ENCODE measurements around the gene COL4A2.

COL4A2 gene

DNA sequence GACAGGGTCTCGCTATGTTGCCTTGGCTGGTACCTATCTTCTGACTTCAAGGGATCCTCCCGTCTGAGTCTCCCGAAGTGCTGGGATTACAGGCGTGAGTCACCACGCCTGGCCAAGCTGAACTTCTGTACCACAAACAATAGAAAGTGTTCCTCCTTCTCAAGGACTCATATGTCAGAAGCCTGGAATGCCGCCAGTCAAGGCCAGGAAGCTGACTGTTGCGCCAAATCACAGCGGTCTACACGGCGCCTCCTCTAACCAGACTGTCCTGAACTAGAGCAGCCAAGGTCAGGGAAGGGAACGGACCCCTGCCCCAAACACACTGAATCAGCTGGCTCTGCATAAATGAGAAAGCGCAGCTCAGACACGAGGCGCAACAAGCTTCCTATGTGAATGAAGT, 239.8 kb downstream of the COL4A2 start:
- DNase-seq (ENCODE audit: extremely low spot score), result no peak
- TF ChIP-seq LEF1 (IDR thresholded peaks at IDR 0.05; ENCODE audit: borderline replicate concordance), result no peak
- TF ChIP-seq HDGF (IDR thresholded peaks at IDR 0.05; ENCODE audit: borderline replicate concordance), result no peak
- no peak for TF ChIP-seq ARNT (IDR thresholded peaks at IDR 0.05)
- no peak for TF ChIP-seq L3MBTL2 (conservative IDR thresholded peaks at IDR 0.05)
- no peak for TF ChIP-seq ELF4 (IDR thresholded peaks at IDR 0.05)
- no peak for TF ChIP-seq SP1 (IDR thresholded peaks at IDR 0.05)
- no peak for TF ChIP-seq ZNF384 (IDR thresholded peaks at IDR 0.05)
- TF ChIP-seq FOXM1 (IDR thresholded peaks at IDR 0.05; ENCODE audit: borderline replicate concordance), result no peak
- no peak for TF ChIP-seq SUZ12 (IDR thresholded peaks at IDR 0.05)
- no peak for TF ChIP-seq FOXA1 (IDR thresholded peaks at IDR 0.05)
- TF ChIP-seq CTBP1 (IDR thresholded peaks at IDR 0.05; ENCODE audit: borderline replicate concordance), result no peak
- TF ChIP-seq BHLHE40 (IDR thresholded peaks at IDR 0.05; ENCODE audit: borderline replicate concordance), result no peak
- no peak for TF ChIP-seq NFRKB (IDR thresholded peaks at IDR 0.05)
- TF ChIP-seq TARDBP (IDR thresholded peaks at IDR 0.05), result no peak
- no peak for TF ChIP-seq FOXK2 (IDR thresholded peaks at IDR 0.05)
- TF ChIP-seq PKNOX1 (IDR thresholded peaks at IDR 0.05), result no peak
- CTCF ChIA-PET, result no interaction called here
- POLR2A ChIA-PET, result no interaction called here

- POLR2A ChIA-PET, result no interaction called here
- DNase-seq (ENCODE audit: extremely low spot score), result no peak
- CTCF ChIA-PET, result interaction anchor here (0.5 kb wide), 1 partner anchor 10 kb away, joined by 7 read pairs; no protein-coding TSS in a partner anchor
- no peak for TF ChIP-seq HDGF (IDR thresholded peaks at IDR 0.05; ENCODE audit: borderline replicate concordance)
- no peak for TF ChIP-seq LEF1 (IDR thresholded peaks at IDR 0.05; ENCODE audit: borderline replicate concordance)
- no peak for TF ChIP-seq SUZ12 (IDR thresholded peaks at IDR 0.05)
- no peak for TF ChIP-seq NFRKB (IDR thresholded peaks at IDR 0.05)
- no peak for TF ChIP-seq ELF4 (IDR thresholded peaks at IDR 0.05)
- TF ChIP-seq ARNT (IDR thresholded peaks at IDR 0.05), result no peak
- TF ChIP-seq FOXK2 (IDR thresholded peaks at IDR 0.05), result no peak
- no peak for TF ChIP-seq ZNF384 (IDR thresholded peaks at IDR 0.05)
- no peak for TF ChIP-seq FOXA1 (IDR thresholded peaks at IDR 0.05)
- no peak for TF ChIP-seq FOXM1 (IDR thresholded peaks at IDR 0.05; ENCODE audit: borderline replicate concordance)
- no peak for TF ChIP-seq L3MBTL2 (conservative IDR thresholded peaks at IDR 0.05)
- no peak for TF ChIP-seq CTBP1 (IDR thresholded peaks at IDR 0.05; ENCODE audit: borderline replicate concordance)
- no peak for TF ChIP-seq PKNOX1 (IDR thresholded peaks at IDR 0.05)
- TF ChIP-seq TARDBP (IDR thresholded peaks at IDR 0.05), result no peak
- no peak for TF ChIP-seq SP1 (IDR thresholded peaks at IDR 0.05)
- TF ChIP-seq BHLHE40 (IDR thresholded peaks at IDR 0.05; ENCODE audit: borderline replicate concordance), result no peak
These were observed 242.1 kb downstream of the COL4A2 start for GRCh38 chr13:110548891-110549794.

DNA sequence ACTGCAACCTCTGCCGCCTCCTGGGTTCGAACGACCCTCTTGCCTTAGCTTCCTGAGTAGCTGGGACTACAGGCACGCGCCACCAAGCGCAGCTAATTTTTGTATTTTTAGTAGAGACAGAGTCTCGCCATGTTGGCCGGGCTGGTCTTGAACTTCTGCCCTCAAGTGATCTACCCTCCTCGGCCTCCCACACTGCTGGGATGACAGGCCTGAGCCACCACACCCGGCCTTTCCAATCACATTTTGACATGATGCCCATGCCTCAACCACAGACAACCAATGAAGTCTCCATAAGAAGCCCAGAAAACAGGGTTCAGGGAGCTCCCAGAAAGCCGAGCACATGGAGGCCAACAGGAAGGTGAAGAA, 242.7 kb downstream of the COL4A2 start:
- CTCF ChIA-PET, result interaction anchor here (0.5 kb wide), 1 partner anchor 9 kb away, joined by 7 read pairs; no protein-coding TSS in a partner anchor
- POLR2A ChIA-PET, result no interaction called here
- no peak for DNase-seq (ENCODE audit: extremely low spot score)
- TF ChIP-seq NFRKB (IDR thresholded peaks at IDR 0.05) (no peak), BHLHE40 (IDR thresholded peaks at IDR 0.05; ENCODE audit: borderline replicate concordance) (no peak), FOXK2 (IDR thresholded peaks at IDR 0.05) (no peak), SUZ12 (IDR thresholded peaks at IDR 0.05) (no peak), TARDBP (IDR thresholded peaks at IDR 0.05) (no peak), FOXA1 (IDR thresholded peaks at IDR 0.05) (no peak), ARNT (IDR thresholded peaks at IDR 0.05) (no peak), LEF1 (IDR thresholded peaks at IDR 0.05; ENCODE audit: borderline replicate concordance) (no peak), CTBP1 (IDR thresholded peaks at IDR 0.05; ENCODE audit: borderline replicate concordance) (no peak), FOXM1 (IDR thresholded peaks at IDR 0.05; ENCODE audit: borderline replicate concordance) (no peak), HDGF (IDR thresholded peaks at IDR 0.05; ENCODE audit: borderline replicate concordance) (no peak), ZNF384 (IDR thresholded peaks at IDR 0.05) (no peak)

GRCh38 chr13:110551284-110551683, 244.2 kb downstream of the COL4A2 start:
- no peak for DNase-seq (ENCODE audit: extremely low spot score)
- no peak for TF ChIP-seq L3MBTL2 (conservative IDR thresholded peaks at IDR 0.05)
- no peak for TF ChIP-seq ELF4 (IDR thresholded peaks at IDR 0.05)
- no peak for TF ChIP-seq ZNF384 (IDR thresholded peaks at IDR 0.05)
- no peak for TF ChIP-seq HDGF (IDR thresholded peaks at IDR 0.05; ENCODE audit: borderline replicate concordance)
- TF ChIP-seq FOXK2 (IDR thresholded peaks at IDR 0.05), result no peak
- TF ChIP-seq SP1 (IDR thresholded peaks at IDR 0.05), result no peak
- TF ChIP-seq FOXM1 (IDR thresholded peaks at IDR 0.05; ENCODE audit: borderline replicate concordance), result no peak
- TF ChIP-seq ARNT (IDR thresholded peaks at IDR 0.05), result no peak
- POLR2A ChIA-PET, result interaction anchor here (1.0 kb wide), 1 partner anchor 13 kb away, joined by 7 read pairs; no protein-coding TSS in a partner anchor
- CTCF ChIA-PET, result no interaction called here

DNA sequence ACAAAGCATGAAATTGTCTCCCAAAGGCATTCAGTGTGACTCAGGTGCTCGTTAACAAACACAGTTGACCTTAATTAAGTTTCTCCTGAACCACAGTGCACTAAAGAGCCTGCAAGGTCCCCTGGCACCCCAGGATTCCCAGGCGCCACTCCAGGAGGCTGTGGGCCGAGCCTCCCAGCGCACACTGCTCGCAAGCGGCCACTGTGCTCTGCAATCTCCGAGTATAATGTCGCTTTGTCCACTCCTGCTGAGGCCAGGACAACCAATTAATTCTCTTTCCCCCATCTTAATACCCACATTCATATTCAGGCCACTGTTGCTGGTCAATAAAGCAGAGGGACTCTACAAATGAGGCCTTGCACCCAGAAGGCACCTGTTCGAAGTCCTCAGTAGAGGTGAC, 245.7 kb downstream of the COL4A2 start:
- POLR2A ChIA-PET, result no interaction called here
- TF ChIP-seq SUZ12 (IDR thresholded peaks at IDR 0.05), result no peak
- DNase-seq (ENCODE audit: extremely low spot score), result no peak
- CTCF ChIA-PET, result no interaction called here

DNA sequence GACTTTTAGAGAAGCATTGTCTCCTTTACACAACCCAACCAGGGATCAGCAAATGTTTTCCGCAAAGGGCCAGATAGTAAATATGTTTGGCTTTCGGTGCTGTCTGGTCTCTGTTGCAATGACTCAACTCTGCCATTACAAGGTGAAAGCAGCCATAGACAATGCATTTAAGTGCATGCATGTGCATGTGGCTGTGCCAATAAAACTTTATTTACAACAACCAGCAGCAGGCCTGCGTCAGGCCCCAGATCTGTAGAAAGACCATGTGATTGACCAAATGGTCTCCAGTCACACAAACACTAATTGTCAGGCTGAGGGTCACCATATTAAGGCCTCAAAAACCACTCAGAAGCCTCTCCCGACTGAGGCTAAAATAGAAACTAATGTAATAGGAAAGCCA, 246.3 kb downstream of the COL4A2 start:
- no peak for DNase-seq (ENCODE audit: extremely low spot score)
- TF ChIP-seq HDGF (IDR thresholded peaks at IDR 0.05; ENCODE audit: borderline replicate concordance), result no peak
- TF ChIP-seq SUZ12 (IDR thresholded peaks at IDR 0.05), result no peak
- TF ChIP-seq LEF1 (IDR thresholded peaks at IDR 0.05; ENCODE audit: borderline replicate concordance), result no peak
- no peak for TF ChIP-seq FOXK2 (IDR thresholded peaks at IDR 0.05)
- no peak for TF ChIP-seq ZNF384 (IDR thresholded peaks at IDR 0.05)
- no peak for TF ChIP-seq TARDBP (IDR thresholded peaks at IDR 0.05)
- TF ChIP-seq FOXM1 (IDR thresholded peaks at IDR 0.05; ENCODE audit: borderline replicate concordance), result no peak
- TF ChIP-seq SP1 (IDR thresholded peaks at IDR 0.05), result no peak
- TF ChIP-seq PKNOX1 (IDR thresholded peaks at IDR 0.05), result no peak
- no peak for TF ChIP-seq ELF4 (IDR thresholded peaks at IDR 0.05)
- TF ChIP-seq NFRKB (IDR thresholded peaks at IDR 0.05), result no peak
- no peak for TF ChIP-seq L3MBTL2 (conservative IDR thresholded peaks at IDR 0.05)
- ChIA-PET CTCF (no interaction called here), POLR2A (no interaction called here)
